Ovary (tissue), 9 donors: ENCODE data around the gene KIF3C. TPM values are rescaled to one million over a fixed set of nuclear protein-coding genes. Genes with fewer than 3 reads are reported as not detected.

Experiments used
- DNase-seq, 5 donors: peaks; one replicate each; pipeline ENCODE4 v3.0.0-alpha.2; 2019 to 2020
- H3K27ac ChIP-seq, 2 donors: fragments of 200-600 bp; one replicate each; pipeline versions ENCODE4 v1.5.1 to v1.8.0; 2019 to 2022
- H3K27me3 ChIP-seq: fragments of 200-600 bp; one replicate; pipeline ENCODE4 v1.8.0; 2022
- H3K36me3 ChIP-seq: fragments of 200-600 bp; sonication (generic); one replicate; pipeline ENCODE4 v1.5.1; 2019
- H3K4me1 ChIP-seq: one replicate; pipeline ENCODE4 v1.8.1; 2013; ENCODE audit warnings: mild to moderate bottlenecking, moderate library complexity; ENCODE audit not compliant: insufficient read depth
- H3K4me3 ChIP-seq: fragments of 200-600 bp; sonication (generic); one replicate; pipeline ENCODE4 v1.5.1; 2017
- H3K9me3 ChIP-seq, 2 donors: fragments of 200-600 bp in 1 of 2; sonication (generic) in 1 of 2; one replicate each; pipeline versions ENCODE4 v1.5.1 to v1.8.1; 2013 to 2019; ENCODE audit warnings: mild to moderate bottlenecking in 1 of 2, moderate library complexity in 1 of 2
- CTCF ChIP-seq, 3 donors: fragments of 450-650 bp in 2 of 3; fragments of 200-600 bp in 1 of 3; IDR thresholded peaks; one replicate each; pipeline versions ENCODE4 v1.5.1 to v1.8.0; 2016 to 2022; ENCODE audit warnings: antibody characterized with exemption in 3 of 3, mild to moderate bottlenecking in 1 of 3
- EP300 ChIP-seq: sonication (generic); formaldehyde crosslinking; IDR thresholded peaks from one replicate; pipeline ENCODE4 v1.6.1; 2017; ENCODE audit warnings: antibody characterized with exemption
- POLR2A ChIP-seq: fragments of 450-650 bp; IDR thresholded peaks from one replicate; pipeline ENCODE4 v1.6.1; 2017; ENCODE audit warnings: antibody characterized with exemption, mild to moderate bottlenecking, moderate library complexity
- WGBS, 3 donors: extraction: QIAGEN DNeasy Blood & Tissue Kit in 1 of 3; methylation state at CpG; one replicate each; pipeline versions ENCODE4 v1.1.5 to v1.1.7; 2013 to 2017; 5-methylcytosine and 5-hydroxymethylcytosine counted together
- intact Hi-C, 4 donors: fragments of 100-400 bp; cut with DNase I; formaldehyde crosslinking; loops; one replicate each; pipeline versions ENCODE4 v1.11.0 to v1.15.1; 2022 to 2023
- polyA plus RNA-seq, 2 donors: library from polyadenylated mRNA; stranded (reverse); fragments of 200-250 nt in 1 of 2; fragments of 350-450 nt in 1 of 2; fragmentation: Illumina TruSeq in 1 of 2; extraction: RNeasy Lipid Tissue Mini Kit (QIAGEN cat#74804) in 1 of 2; gene quantifications; one replicate each; pipeline ENCODE4 v1.2.3, GENCODE V29; 2013 to 2014
- total RNA-seq, 7 donors: library from RNA; depleted of rRNA in 2 of 7; stranded (reverse); fragments of >200 nt in 2 of 7; fragmentation: NEBNext Ultra II Directional in 3 of 7; extraction: Animal tissue kit (Norgen Biotek cat#: 25700) in 3 of 7; gene quantifications; one replicate each; pipeline versions ENCODE4 v1.1.0 to v1.2.4, GENCODE V29; 2016 to 2023
- donor health status: DM: no; HTN: no; CAD: no; lungs with moderate emphysema.
- donor health status: DM: no; HTN: no; CAD: no.
- donor health status: Bipolar disorder and iron deficiency.
- donor health status: DM: yes; HTN: yes; CAD: no.
- donor health status: DM: no; HTN: no; CAD: no.
- donor health status: DM: yes; HTN: yes; CAD: no.

The KIF3C gene
- total and polyA plus RNA-seq, 9 donors, result 5.1 to 16.0 (median 8.1) TPM

- TF ChIP-seq CTCF (IDR thresholded peaks at IDR 0.05), result no peak
- no peak for TF ChIP-seq EP300
- Histone ChIP-seq H3K4me1 (peaks cover 24% of the 10 kb centered on the region), H3K9me3 (no peaks in the 10 kb centered on the region), H3K4me3 (no peak overlapping the region), H3K36me3 (no peaks in the 10 kb centered on the region), H3K27me3 (no peaks in the 10 kb centered on the region), H3K27ac (no peak overlapping the region)
- DNase-seq, result no peak
- intact Hi-C loops, result no loop called here
- 81 to 94% (median 92%) methylated on average over 3 of the region's 3 CpGs for WGBS, 3 donors
These were observed 4.5 kb downstream of the KIF3C start for GRCh38 chr2:25977768-25978167.

GRCh38 chr2:25976983-25977741 is 5.1 kb downstream of the KIF3C start:
- DNase-seq, result no peak
- no peaks in the 10 kb centered on the region for H3K36me3 ChIP-seq
- intact Hi-C loops, result no loop called here
- TF ChIP-seq POLR2A (no peak), EP300 (no peak), CTCF (IDR thresholded peaks at IDR 0.05) (no peak)
- H3K4me3 ChIP-seq, result no peak overlapping the region
- H3K9me3 ChIP-seq, result no peaks in the 10 kb centered on the region
- peaks cover 23% of the 10 kb centered on the region for H3K4me1 ChIP-seq
- no peak overlapping the region for H3K27ac ChIP-seq
- 62 to 65% (median 65%) methylated on average over 6 of the region's 6 CpGs for WGBS, 3 donors
- H3K27me3 ChIP-seq, result no peaks in the 10 kb centered on the region

- Histone ChIP-seq H3K9me3 (no peaks in the 10 kb centered on the region), H3K4me1 (peaks cover 3% of the 10 kb centered on the region), H3K27me3 (no peaks in the 10 kb centered on the region), H3K27ac (no peak overlapping the region), H3K36me3 (no peaks in the 10 kb centered on the region), H3K4me3 (no peak overlapping the region)
- DNase-seq, result no peak
- WGBS, 3 donors, result 87 to 88% (median 87%) methylated on average over 7 of the region's 7 CpGs
- TF ChIP-seq CTCF (IDR thresholded peaks at IDR 0.05), result no peak
- no peak for TF ChIP-seq EP300
- no peak for TF ChIP-seq POLR2A
- intact Hi-C loops, result no loop called here
These were observed 10.1 kb downstream of the KIF3C start for GRCh38 chr2:25972049-25972823.

- intact Hi-C loops, result no loop called here
- no peak for DNase-seq
- H3K36me3 ChIP-seq, result no peaks in the 10 kb centered on the region
- TF ChIP-seq POLR2A, result no peak
- TF ChIP-seq CTCF (IDR thresholded peaks at IDR 0.05), result no peak
- TF ChIP-seq EP300, result no peak
- 82 to 98% (median 96%) methylated on average over 3 of the region's 3 CpGs for WGBS, 3 donors
- H3K27ac ChIP-seq, result no peak overlapping the region
- H3K4me1 ChIP-seq, result peaks cover 1% of the 10 kb centered on the region
- no peaks in the 10 kb centered on the region for H3K9me3 ChIP-seq
- H3K4me3 ChIP-seq, result no peak overlapping the region
- no peaks in the 10 kb centered on the region for H3K27me3 ChIP-seq
These were observed 10.7 kb downstream of the KIF3C start for GRCh38 chr2:25971596-25971995.
